T follicular helper cell (primary cell): ENCODE data around the gene FIGNL1.

ENCODE experiments used
- DNase-seq: peaks from one replicate; pipeline ENCODE4 v3.0.0-alpha.2; 2020; ENCODE audit warnings: low read depth

FIGNL1 gene

DNA sequence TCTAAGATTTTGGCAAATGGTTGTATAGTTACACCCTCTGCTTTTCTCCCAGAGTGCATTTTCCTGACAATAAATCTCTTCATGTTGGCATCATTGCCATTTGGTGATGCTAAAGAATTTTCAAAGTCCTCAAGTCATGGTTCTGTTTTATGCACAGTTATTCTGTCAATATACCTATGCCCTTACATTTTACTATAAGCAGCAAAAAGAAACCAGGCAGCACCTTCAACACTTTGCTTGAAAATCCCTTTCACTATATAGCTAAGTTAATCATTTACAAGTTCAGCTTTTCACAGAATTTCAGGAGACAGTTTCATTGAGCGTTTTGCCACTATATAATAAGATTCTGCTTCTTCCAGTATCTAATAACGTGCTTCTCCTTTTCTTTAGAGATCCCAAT is 22.6 kb downstream of the FIGNL1 start:
- no peak for DNase-seq

DNA sequence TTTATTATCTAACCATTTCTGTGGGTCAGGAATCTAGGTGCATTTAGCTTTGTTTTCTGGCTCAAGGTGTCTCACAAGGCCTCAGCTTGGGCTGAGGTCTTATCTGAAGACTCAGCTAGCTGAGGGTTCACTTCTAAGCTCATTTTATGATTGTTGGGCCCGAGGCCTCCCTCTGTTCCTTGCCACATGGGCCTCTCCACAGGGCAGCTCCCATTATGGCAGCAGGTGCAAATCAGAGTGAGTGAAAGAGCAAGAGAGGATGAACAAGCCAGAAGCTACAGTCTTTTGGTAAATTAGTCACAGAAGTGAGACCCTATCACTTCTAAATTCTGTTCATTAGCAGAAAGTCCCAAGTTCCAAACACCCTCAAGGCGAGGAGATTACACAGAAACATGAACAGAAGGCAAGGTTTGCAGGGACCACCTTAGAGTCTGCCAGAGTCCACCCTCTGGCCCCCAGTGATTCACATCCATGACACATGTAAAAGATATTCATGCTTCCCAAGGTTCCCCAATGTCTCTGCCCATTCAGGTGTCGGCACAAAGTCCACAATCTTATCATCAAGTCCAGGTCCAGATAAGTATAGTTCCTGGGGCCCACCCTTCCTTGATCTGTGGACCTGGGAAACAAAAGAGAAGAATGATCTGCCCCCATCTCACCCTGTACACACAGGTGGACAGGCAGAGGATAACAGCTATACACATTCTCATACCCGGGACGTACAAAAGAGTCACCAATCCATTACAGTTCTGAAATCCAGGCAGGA is 23.7 kb downstream of the FIGNL1 start:
- no peak for DNase-seq

DNA sequence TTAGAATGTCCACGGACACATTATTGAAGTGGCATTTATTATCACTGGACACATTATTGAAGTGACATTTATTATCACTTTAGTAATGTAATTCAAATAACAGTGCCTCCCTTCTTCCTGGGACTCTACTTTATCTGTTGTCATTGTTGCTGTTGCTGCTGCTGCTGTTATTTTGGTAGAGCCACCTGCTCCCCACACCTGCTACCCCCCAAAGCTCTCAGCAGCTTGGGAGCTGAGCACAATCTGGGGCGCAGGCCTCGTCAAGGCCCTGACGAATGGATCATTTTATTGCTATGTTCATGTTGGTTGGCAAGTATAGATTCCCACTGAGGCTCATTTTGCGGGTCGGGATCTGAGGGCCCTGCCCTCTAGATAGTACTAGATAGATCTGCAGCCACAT is 24.8 kb downstream of the FIGNL1 start:
- no peak for DNase-seq

DNA sequence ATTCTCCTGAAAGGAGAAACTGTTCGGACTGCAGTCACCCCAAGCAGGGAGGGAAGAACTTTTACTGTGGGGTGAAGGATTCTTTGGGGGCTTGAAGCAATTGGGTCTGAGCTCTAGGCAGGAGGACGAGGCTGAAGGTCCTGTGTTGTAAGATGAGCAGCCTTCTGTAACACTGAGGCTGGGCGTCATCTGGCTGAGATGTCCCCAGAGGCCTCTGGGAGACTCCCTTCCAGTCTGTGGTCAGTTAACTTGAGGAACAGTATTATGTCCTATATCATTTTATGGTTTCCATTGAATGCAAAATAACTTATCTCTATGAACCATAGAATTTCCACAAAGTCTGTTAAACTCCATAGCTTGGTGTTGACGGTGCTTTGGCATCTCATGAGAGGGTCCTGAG is 26.3 kb downstream of the FIGNL1 start:
- DNase-seq = no peak

DNA sequence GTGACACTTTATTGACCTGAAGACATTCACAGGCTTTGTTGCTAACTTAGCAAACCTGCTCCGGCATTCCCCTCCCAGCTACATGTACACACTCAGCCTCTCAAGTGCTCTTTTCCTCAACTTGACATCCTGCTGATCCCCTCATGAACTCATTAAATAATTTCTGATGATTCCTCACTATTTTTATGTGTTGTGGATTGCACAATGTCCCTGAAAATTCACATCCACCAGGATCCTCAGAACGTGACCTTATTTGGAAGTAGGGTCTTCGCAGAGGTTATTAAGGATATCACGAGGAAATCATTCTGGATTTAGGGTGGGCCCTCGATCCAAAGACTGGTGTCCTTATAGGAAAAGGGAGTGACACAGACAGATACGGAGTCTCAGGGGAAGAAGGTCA is 27.3 kb downstream of the FIGNL1 start:
- no peak for DNase-seq

DNA sequence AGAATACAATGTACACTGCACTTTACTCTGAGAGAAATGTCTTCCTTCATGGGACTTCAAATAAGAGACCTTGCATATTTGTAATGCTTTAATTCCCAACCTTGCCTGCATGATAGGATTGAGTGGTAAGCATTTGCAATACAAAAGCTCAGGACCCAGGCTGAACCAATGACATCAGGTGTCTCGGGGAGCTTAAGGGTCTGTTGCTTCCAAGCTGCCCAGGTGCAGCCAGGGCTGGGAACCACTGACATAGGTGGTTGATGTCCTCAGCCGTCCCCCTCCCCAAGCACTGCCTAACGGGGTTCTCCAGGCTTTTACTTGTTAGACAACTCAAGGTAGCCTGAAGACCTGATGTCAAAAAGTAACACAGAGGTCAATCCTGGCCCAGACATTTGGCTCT is 29.1 kb downstream of the FIGNL1 start:
- no peak for DNase-seq

DNA sequence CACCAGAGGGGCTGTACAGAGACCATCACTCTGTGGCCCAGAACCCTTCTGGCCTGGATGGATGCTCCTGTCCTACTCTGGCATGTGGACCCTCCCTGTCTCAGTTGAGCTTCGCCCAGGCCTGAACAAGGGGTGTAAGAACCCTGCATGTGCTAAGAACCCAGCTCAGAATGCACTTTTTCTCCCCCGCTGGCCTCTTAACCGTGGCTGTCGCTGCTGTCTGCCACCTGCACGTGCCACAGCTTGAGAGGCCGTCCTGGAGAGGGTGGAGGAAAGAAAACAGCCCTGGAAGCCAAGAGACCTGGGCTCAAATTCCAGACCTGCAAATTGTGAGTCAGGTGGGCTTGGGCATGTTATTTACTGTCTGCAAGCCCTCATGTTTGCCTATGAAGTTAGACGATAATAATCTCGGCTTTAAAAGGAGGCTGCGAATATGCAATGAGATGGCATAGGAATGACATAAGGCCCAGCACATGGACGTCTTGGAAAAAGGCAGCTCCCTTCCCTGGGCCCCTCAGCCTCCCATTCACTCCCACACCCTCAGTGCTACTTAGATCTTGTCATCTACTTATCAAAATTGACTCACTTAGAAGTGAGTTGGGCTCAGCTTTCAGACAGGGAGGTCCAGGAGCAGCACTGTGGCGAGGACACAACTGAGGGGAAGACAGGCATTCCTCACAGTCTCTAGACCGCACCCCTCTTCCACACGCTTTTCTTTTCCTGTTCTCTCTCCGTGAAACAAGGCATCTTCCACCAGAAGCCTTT is 31.4 kb downstream of the FIGNL1 start:
- no peak for DNase-seq

DNA sequence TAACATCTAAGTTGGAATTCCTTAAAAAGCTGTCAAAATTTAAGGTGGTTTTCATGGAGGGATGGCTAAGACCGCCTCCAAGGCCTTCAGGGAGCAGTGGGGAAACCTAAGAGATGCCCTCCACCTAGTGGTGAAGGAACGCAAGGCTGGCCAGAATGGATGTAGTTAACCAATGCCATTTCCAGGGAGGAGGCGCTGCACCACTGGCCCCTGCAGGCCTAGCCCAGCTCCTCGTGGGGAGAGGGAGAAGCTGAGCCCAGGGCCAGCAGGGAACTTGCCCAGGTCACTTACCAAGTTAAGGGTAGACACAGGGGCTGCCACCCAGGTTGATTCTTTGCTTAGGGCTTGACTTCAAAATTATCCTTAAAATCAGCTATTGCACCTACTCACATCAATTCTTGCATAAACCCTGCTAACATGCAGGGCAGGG is 32.0 kb downstream of the FIGNL1 start:
- DNase-seq = peak; percentile 55

DNA sequence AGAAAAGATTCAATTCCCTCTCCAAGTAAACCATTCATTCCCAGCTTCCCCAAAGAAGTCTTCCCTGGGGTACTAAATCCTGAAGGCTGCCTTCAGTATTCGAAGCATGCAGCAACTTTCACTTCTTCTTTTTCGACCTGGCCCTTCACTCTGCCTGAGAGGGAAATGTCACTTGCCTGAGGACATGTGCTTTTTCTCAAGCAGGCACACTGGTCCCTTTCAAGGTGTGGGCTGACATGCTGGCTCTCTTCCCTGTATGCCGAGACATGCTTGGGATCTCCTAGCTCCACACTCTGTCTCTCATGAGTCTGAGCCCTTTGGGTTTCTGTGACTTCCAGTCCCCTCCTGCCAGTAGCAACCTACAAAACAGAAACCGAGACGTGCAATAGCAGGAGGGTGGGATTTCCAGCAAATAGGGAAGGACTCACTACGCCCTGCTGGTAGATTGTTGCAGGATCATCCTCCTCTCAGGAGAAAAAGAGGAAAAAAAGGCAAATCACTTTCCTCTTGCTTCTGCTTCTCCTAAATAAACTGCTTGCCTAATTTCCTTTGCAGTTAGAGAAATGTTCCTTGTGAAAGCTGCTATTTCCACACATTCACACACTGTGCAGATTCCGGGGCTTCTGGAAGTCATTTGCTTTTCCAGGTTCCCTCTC is 33.5 kb downstream of the FIGNL1 start:
- no peak for DNase-seq

DNA sequence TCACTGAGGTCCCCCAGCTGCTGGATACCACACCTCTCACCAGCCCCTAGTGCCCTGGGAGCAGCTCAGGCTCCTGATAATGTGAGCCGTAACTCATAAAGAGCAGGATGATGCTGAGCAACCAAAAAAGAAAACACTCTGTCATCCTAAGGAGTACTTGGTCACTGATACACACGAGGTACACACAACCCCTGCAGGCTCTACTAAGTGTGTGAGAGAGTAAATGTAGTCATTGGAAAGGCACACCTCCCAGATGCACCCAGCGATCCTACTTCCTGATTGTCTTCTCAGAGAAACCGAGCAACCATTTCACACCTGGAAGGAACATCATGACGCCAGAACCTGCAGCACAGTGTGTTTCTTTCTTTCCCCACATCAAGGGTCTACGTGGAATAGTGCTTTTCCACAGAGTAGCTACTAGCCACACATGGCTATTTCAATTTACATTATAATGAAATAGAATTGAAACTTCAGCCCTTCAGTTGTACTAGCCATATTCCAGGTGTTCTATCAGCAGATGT is 34.2 kb downstream of the FIGNL1 start:
- no peak for DNase-seq

DNA sequence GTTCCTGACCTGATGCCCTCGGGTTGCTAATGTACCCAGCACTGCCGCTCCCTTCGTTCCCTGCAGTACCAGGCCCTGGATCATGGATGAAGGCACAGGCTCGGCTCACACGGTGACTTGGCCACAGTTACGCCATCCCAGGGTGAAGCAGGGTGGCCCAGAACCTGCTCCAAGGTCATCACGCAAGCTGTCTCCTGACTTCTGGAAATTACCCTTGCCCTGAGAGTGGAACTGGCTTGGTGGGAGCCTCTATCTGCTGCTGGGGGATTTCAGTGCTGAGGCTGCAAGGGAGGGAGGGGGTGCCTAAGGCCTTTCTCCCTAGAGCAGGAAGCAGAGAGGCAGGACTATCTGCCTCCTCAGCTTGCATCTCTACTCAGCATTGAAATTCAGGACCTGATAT is 36.6 kb downstream of the FIGNL1 start:
- DNase-seq = no peak

DNA sequence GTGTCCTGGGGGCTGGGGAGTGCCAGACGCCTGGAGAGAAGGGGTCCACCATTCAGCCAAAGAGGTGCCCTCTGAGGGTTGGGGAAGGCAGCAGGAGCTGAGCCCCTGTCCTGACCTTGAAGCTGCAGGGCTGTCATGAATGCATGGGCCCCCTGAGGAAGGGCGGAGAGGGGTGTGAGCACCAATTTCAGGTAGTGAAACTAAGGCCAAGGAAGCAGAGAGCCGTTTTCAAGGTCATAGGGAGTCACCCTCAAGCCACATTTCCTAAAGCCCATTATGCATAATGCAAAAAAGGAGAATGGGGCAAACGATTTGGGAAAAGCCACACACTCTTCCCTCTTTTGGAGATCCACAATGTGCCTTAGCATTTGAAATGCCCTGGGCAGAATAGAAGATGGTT is 37.2 kb downstream of the FIGNL1 start:
- DNase-seq = no peak

DNA sequence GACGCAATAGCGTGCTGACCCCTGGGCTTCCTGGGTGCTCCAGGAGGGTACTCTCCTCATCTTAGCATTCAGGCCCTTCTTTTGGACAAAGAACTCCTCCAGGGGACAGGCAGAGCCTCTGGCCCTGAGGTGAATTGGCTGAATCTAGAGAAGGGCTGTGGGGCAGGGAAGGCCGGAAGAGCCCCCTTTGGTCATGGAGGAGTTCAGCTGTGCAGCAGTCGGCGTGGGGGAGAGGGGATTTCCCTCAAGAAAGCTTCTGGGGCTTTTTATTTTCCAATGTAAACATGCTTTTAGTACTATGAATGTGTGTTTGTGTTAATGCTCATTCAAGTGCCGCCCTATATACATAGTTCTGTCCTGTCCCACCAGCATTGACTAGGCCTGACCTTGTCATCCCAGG is 38.8 kb downstream of the FIGNL1 start:
- DNase-seq = no peak

DNA sequence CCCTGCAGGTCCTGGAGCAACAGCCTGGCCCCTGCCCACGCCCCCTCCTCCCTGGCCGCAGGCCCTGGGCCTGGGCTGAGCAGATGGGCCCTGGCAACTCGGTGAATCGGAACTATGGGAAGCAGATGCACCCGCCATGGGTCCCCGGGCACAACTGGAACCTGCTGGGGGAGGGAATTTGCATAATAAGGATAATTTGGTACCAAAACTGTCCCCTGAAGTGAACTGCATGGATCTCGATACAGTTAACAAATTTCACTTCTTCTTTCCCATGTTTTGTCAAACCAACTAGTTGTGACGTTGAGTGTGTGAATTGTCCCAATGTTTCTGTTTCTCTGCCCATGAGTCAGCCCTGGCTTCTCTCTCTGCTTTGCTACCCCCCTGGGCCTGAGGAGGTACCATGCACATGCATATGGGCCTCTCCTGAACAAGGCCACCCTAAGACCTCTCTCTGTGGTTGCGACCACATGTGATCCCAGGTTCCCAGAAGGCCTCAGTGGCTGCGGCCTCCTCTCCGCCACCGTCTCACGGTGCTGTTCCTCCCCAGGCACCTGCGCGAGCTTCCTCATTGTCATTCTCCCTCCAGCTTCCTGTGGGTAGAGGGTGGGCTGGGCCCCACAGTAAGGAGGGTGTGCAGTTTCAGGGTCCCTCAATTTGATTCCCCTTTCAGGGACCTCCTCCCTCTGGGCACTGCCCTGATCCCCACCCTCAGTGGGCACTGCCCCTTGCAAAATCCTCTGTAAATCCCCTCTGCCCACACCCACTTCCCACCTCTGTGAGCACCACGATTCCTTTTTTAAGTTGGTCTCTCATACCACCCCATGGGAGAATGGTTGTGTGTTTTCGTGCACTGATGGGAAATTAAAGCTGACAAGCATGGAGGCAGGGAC is 40.0 kb downstream of the FIGNL1 start:
- DNase-seq = no peak

DNA sequence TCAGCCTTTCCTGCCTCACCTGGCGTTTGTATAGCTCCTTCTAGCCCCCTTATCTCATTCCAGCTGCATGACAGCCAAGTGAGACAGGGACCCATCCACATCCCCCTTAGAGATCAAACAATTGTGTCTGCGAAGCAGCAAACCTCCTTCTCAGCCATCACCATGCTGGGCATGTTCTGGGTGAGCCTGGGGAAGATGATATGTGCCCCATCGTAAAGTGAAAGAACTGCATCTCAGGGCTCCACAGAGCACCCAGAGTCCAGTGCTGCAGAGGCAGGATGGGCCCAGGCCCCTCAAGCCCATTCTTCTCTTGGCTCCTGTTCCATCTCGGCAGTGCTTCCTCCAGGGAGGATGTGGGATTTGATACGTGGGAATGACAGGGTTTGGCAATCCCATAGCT is 43.2 kb downstream of the FIGNL1 start:
- no peak for DNase-seq

DNA sequence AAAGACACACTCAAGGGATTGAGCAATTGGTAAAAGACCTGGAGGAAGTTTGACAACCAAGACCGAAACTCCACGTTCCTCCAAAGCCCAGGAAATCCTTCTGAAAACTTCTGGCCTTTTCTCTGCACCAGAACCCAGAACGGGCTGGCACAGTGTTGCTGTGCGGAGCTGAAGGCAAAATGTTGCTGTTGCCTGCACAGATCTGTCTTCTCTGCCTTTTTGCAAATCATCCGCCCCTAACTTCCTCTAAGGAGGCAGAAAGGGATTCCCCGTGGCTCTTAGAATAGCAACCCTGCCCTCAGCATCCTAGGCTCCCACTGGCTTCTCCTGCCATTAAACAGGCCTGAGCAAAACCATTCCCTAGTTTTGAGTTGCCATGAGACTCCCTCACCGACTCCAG is 44.9 kb downstream of the FIGNL1 start:
- no peak for DNase-seq

DNA sequence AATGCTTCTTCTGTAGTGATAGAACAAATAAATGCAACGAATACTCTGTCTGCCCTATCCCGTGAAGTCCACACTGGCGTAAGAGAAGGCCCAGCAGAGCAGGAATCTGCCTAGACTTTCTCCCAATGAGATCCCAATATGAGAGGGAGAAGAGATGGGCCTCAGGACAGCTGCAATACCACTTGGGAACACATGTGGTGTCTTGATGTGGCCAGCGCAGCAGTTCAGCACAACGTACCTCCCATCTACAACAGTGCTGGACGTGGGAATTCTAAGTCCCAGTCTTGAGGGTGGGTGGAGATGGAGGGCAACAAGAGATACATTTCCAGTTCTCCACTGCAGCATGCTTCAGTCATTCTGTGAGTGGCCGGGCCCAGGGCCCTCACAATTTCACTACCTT is 45.8 kb downstream of the FIGNL1 start:
- no peak for DNase-seq

DNA sequence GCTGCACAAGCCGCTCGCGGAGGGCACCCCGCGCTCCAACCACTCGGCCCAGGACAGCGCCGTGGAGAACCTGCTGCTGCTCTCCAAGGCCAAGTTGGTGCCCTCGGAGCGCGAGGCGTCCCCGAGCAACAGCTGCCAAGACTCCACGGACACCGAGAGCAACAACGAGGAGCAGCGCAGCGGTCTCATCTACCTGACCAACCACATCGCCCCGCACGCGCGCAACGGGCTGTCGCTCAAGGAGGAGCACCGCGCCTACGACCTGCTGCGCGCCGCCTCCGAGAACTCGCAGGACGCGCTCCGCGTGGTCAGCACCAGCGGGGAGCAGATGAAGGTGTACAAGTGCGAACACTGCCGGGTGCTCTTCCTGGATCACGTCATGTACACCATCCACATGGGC is 50.0 kb downstream of the FIGNL1 start:
- DNase-seq = no peak

DNA sequence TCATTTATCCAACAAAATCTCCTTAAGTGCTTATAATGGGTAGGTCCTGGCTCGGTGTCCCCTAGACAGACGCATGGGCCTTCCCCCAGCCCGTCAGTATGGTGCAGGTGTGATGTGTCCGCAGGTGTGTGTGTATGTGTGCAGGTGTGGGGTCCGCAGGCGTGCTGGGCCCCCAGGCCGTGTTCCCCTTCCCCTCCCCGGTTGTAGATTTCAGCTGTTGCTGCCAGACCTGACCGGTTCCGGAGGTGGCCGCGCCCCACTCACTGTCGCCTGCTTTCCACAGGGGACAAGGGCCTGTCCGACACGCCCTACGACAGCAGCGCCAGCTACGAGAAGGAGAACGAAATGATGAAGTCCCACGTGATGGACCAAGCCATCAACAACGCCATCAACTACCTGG is 50.5 kb downstream of the FIGNL1 start:
- no peak for DNase-seq

DNA sequence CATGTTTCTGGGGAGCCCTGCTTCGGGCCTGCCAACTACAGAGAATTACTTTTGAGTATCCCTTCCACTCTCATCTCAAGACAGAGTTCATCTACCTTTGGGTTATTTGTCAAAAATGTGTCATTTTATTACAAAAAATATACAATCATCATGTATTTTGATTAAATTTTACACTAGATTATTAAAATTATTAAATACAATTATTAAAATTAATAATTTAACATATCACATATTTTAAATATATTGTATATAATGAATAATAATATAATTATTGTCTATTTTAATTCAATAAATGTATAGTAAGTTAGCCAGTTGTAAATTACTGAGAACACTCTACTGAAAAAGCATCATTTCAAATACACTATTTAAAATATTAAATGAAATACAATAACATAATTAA is 50.9 kb downstream of the FIGNL1 start:
- DNase-seq = no peak

DNA sequence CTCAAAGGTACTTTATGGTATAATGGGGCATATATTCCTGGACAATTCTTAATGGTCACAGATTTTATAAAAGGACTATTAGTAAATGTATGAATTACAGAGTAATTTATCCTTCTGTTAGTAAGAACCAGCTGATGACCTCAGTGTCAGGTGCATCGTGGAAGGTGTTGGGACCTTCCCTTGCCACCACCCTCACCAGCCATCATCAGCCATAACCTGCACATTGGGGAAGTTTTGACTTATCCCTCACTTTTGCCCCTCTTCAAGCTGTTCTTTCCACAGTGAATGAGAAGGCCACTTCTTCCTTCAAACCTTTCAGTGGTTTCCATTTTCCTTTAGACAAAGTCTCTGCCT is 52.2 kb downstream of the FIGNL1 start:
- DNase-seq = no peak
